Body of pancreas (tissue), 4 donors: Measurements from ENCODE around the gene TSHZ2. TPM values are rescaled to one million over a fixed set of nuclear protein-coding genes. Genes with fewer than 3 reads are reported as not detected.

Source experiments
- ATAC-seq: fragments of 150-250 bp; one replicate; pipeline ENCODE4 v1.9.1; 2016
- DNase-seq, 4 donors: peaks; one replicate each; pipeline ENCODE4 v3.0.0-alpha.2; 2019
- H3K27ac ChIP-seq, 4 donors: fragments of 200-600 bp; sonication (generic); 1 replicate in 3 of 4; 2 replicates in 1 of 4; pipeline versions ENCODE4 v1.5.1 to v1.6.1; 2016 to 2019; ENCODE audit warnings: mild to moderate bottlenecking in 1 of 4, mixed read lengths in 1 of 4, moderate library complexity in 1 of 4
- H3K27me3 ChIP-seq, 2 donors: fragments of 200-600 bp; sonication (generic); one replicate each; pipeline ENCODE4 v1.6.0; 2016; ENCODE audit warnings: mild to moderate bottlenecking in 1 of 2
- H3K36me3 ChIP-seq, 2 donors: fragments of 200-600 bp; sonication (generic); replicated peaks in 1 of 2; 2 replicates each; pipeline ENCODE4 v1.5.1; 2016; ENCODE audit warnings: low read depth in 2 of 2; ENCODE audit not compliant: insufficient read depth in 1 of 2
- H3K4me1 ChIP-seq: fragments of 200-600 bp; sonication (generic); one replicate; pipeline ENCODE4 v1.6.0; 2016
- H3K4me3 ChIP-seq, 2 donors: fragments of 200-600 bp; sonication (generic); 1 replicate in 1 of 2; 2 replicates in 1 of 2; pipeline ENCODE4 v1.5.1; 2016 to 2019
- H3K9me3 ChIP-seq, 3 donors: fragments of 200-600 bp; sonication (generic); 1 replicate in 2 of 3; 2 replicates in 1 of 3; pipeline ENCODE4 v1.5.1; 2016
- CTCF ChIP-seq, 7 experiments: fragments of 450-650 bp in 4 of 7; fragments of 200-600 bp in 3 of 7; sonication (generic) in 3 of 7; IDR thresholded peaks; one replicate each; pipeline ENCODE4 v1.5.1; 2016 to 2019; ENCODE audit warnings: antibody characterized with exemption in 7 of 7
- POLR2A ChIP-seq, 3 donors: fragments of 450-650 bp; IDR thresholded peaks; one replicate each; pipeline ENCODE4 v1.6.1; 2016; ENCODE audit warnings: antibody characterized with exemption in 3 of 3, mild to moderate bottlenecking in 2 of 3
- WGBS, 2 donors: methylation state at CpG; one replicate each; pipeline ENCODE4 v1.1.5; 2017; 5-methylcytosine and 5-hydroxymethylcytosine counted together
- intact Hi-C: fragments of 100-400 bp; cut with DNase I; formaldehyde crosslinking; loops from one replicate; pipeline ENCODE4 v1.15.1; 2023
- total RNA-seq, 2 donors: library from RNA; depleted of rRNA; stranded (reverse); fragments of >200 nt; gene quantifications; one replicate each; pipeline ENCODE4 v1.1.0, GENCODE V29; 2016

The TSHZ2 gene
- total RNA-seq, 2 donors from 2014 or later = 6.0 to 9.6 TPM

- H3K4me3 ChIP-seq = no peak overlapping the region
- TF ChIP-seq CTCF (IDR thresholded peaks at IDR 0.05) = no peak
- no peak for TF ChIP-seq POLR2A (IDR thresholded peaks at IDR 0.05)
- WGBS, 2 donors = 62 to 67% methylated on average over 9 of the region's 9 CpGs
- intact Hi-C loops = no loop called here
- H3K36me3 ChIP-seq = no peaks in the 10 kb centered on the region
- no peak for DNase-seq
- H3K4me1 ChIP-seq = no peaks in the 10 kb centered on the region
- no peaks in the 10 kb centered on the region for H3K9me3 ChIP-seq
- no peak overlapping the region for H3K27ac ChIP-seq
- peaks cover 0 to 3% of the 10 kb centered on the region in 2 donors for H3K27me3 ChIP-seq
- ATAC-seq = no peak
Measured at GRCh38 chr20:53220482-53221307, 248.5 kb downstream of the TSHZ2 start.

- H3K27ac ChIP-seq = no peak overlapping the region
- no peaks in the 10 kb centered on the region for H3K9me3 ChIP-seq
- DNase-seq = no peak
- no peak overlapping the region for H3K4me3 ChIP-seq
- no peak for ATAC-seq
- intact Hi-C loops = no loop called here
- H3K27me3 ChIP-seq = peaks cover 0 to 3% of the 10 kb centered on the region in 2 donors
- H3K4me1 ChIP-seq = no peaks in the 10 kb centered on the region
- TF ChIP-seq POLR2A (IDR thresholded peaks at IDR 0.05) (no peak), CTCF (IDR thresholded peaks at IDR 0.05) (no peak)
- H3K36me3 ChIP-seq = no peaks in the 10 kb centered on the region
- 70 to 84% methylated on average over 3 of the region's 3 CpGs for WGBS, 2 donors
Measured at GRCh38 chr20:53221731-53222130, 249.6 kb downstream of the TSHZ2 start.

GRCh38 chr20:53222416-53222815, 250.3 kb downstream of the TSHZ2 start:
- no peak for ATAC-seq
- 37 to 38% methylated on average over 4 of the region's 4 CpGs for WGBS, 2 donors

GRCh38 chr20:53222932-53223331, 250.8 kb downstream of the TSHZ2 start:
- TF ChIP-seq CTCF (IDR thresholded peaks at IDR 0.05) = no peak
- TF ChIP-seq POLR2A (IDR thresholded peaks at IDR 0.05) = no peak
- no peak for ATAC-seq
- 46 to 53% methylated on average over 3 of the region's 3 CpGs for WGBS, 2 donors
- Histone ChIP-seq H3K4me3 (no peak overlapping the region), H3K27ac (no peak overlapping the region), H3K27me3 (peaks cover 0 to 3% of the 10 kb centered on the region in 2 donors), H3K36me3 (no peaks in the 10 kb centered on the region), H3K9me3 (no peaks in the 10 kb centered on the region), H3K4me1 (no peaks in the 10 kb centered on the region)
- intact Hi-C loops = no loop called here
- DNase-seq = no peak

More at GRCh38 chr20:53222416-53222815, 250.3 kb downstream of the TSHZ2 start:
- H3K9me3 ChIP-seq = no peaks in the 10 kb centered on the region
- H3K27ac ChIP-seq = no peak overlapping the region
- H3K4me1 ChIP-seq = no peaks in the 10 kb centered on the region
- H3K27me3 ChIP-seq = peaks cover 0 to 3% of the 10 kb centered on the region in 2 donors
- DNase-seq = no peak
- intact Hi-C loops = no loop called here
- H3K4me3 ChIP-seq = no peak overlapping the region
- H3K36me3 ChIP-seq = no peaks in the 10 kb centered on the region
- TF ChIP-seq POLR2A (IDR thresholded peaks at IDR 0.05) (no peak), CTCF (IDR thresholded peaks at IDR 0.05) (no peak)
